Urinary bladder (tissue), 4 donors: ENCODE measurements around the gene RGCC. TPM values are rescaled to one million over a fixed set of nuclear protein-coding genes. Genes with fewer than 3 reads are reported as not detected.

Source experiments
- DNase-seq: peaks from one replicate; pipeline ENCODE4 v3.0.0-alpha.2; 2015; ENCODE audit errors: extremely low spot score
- H3K27ac ChIP-seq: one replicate; pipeline ENCODE4 v1.5.1; 2013; ENCODE audit warnings: low read depth, mild to moderate bottlenecking, moderate library complexity
- H3K36me3 ChIP-seq: one replicate; pipeline ENCODE4 v1.6.1; 2013; ENCODE audit warnings: mild to moderate bottlenecking, moderate library complexity; ENCODE audit not compliant: insufficient read depth
- H3K4me1 ChIP-seq: one replicate; pipeline ENCODE4 v1.6.1; 2013; ENCODE audit warnings: mild to moderate bottlenecking, moderate library complexity; ENCODE audit not compliant: insufficient read depth
- H3K4me3 ChIP-seq: one replicate; pipeline ENCODE4 v1.5.1; 2013; ENCODE audit warnings: low read depth, low read length
- WGBS: extraction: QIAGEN DNeasy Blood & Tissue Kit; methylation state at CpG from one replicate; pipeline ENCODE4 v1.1.7; 2013; 5-methylcytosine and 5-hydroxymethylcytosine counted together
- polyA plus RNA-seq: library from polyadenylated mRNA; stranded (reverse); fragments of 200-250 nt; gene quantifications from one replicate; pipeline ENCODE4 v1.2.3, GENCODE V29; 2013
- total RNA-seq: library from RNA; depleted of rRNA; stranded (reverse); fragments of >200 nt; gene quantifications from one replicate; pipeline ENCODE4 v1.2.3, GENCODE V29; 2014
- donor health status: healthy with polysubstance abuse.
- donor health status: healthy.

Gene RGCC
- total and polyA plus RNA-seq, 2 donors, result 21.1 to 50.2 TPM

DNA sequence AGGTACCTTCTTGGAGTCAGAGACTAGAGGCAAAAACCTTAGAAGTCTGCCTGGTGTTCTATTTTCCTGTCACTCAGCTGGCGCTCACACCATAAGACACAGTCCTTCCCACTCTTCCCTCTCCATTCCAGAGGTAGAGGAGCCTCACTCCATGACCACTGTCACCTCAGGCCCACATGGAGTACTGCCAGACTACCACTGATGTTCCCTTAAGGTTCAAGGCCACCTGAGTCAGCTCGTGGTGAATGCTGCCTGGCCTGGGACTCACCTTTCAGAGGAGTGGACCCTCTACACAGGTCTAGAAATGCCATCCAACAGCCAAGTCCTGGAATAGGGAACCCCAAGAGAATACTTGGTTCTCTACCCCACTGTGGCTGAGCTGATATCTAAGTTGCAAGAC is 29.9 kb downstream of the RGCC start:
- Histone ChIP-seq H3K36me3 (no peaks in the 10 kb centered on the region), H3K4me3 (no peak overlapping the region), H3K27ac (no peak overlapping the region), H3K4me1 (no peaks in the 10 kb centered on the region)
- 85% methylated on average over 2 of the region's 2 CpGs for WGBS
- DNase-seq, result no peak

GRCh38 chr13:41488124-41488523 is 30.8 kb downstream of the RGCC start:
- Histone ChIP-seq H3K36me3 (no peaks in the 10 kb centered on the region), H3K4me3 (no peak overlapping the region), H3K27ac (no peak overlapping the region), H3K4me1 (no peaks in the 10 kb centered on the region)
- 91% methylated on average over 2 of the region's 2 CpGs for WGBS
- no peak for DNase-seq

- no peak overlapping the region for H3K27ac ChIP-seq
- no peak overlapping the region for H3K4me3 ChIP-seq
- H3K4me1 ChIP-seq, result no peaks in the 10 kb centered on the region
- 82% methylated on average over 3 of the region's 3 CpGs for WGBS
- no peak for DNase-seq
- H3K36me3 ChIP-seq, result no peaks in the 10 kb centered on the region
Measured at GRCh38 chr13:41490371-41491015, 33.1 kb downstream of the RGCC start.

DNA sequence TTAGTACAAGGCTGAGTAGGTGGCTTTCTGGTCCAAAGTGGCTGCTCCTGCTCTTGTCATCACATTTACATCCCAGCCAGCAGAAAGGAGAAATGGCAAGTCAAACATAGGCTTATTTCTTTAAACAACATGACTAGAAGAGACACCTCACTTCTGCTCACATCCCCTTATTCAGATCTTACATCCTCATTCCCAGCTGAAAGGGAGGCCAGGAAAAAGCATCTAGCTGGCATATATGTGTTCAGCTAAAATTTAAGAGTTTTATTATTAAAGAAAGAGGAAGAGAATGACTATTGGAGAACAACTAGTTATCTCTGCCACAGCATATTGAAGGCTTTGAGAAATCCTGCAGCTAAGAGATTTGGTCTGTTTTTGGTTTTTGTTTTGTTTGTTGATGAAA is 34.1 kb downstream of the RGCC start:
- Histone ChIP-seq H3K4me1 (no peaks in the 10 kb centered on the region), H3K4me3 (no peak overlapping the region), H3K27ac (no peak overlapping the region), H3K36me3 (no peaks in the 10 kb centered on the region)
- no peak for DNase-seq

DNA sequence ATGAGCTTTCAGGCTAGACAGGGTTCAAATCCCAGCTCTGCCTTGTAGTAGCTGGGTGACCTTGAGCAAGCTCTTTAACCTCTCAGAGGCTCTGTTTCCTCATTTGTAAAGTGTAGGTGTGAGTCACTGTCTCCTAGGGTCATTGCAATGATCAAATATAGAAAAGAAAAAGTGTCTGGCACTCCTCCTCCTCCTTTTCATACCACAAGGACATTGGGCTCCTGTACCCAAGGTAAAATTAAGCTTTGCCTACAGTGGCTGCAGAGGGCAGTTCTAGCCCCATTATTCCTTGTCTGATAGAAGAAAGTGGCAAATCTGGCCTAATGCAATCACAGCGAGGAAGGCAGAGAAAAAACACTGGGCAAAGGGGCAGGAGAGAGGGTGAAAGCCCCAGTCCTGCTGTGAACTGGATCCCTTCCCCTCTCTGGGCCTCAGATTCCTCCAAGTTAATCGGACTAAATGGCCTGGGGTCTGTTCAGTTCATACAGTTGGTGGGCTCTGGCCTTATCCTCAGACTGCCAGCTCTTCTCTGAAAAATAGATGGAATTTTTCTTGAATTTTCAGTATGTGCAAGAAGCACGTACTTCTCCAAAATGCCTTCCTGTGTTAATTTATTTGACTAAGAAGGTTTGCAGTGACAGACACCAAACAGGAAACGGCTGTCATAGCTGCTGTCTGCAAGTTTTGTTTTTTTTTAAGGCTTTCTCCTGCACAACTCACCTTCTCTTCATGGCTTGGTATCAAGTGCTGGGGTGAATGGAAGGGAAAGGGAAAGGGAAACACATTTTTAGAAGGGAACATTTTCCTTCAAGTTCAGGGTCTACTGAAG is 35.3 kb downstream of the RGCC start:
- WGBS, result 76% methylated on average over 4 of the region's 4 CpGs
- Histone ChIP-seq H3K36me3 (no peaks in the 10 kb centered on the region), H3K4me3 (no peak overlapping the region), H3K4me1 (no peaks in the 10 kb centered on the region), H3K27ac (peak overlapping the region; percentile 55)
- DNase-seq, result no peak

DNA sequence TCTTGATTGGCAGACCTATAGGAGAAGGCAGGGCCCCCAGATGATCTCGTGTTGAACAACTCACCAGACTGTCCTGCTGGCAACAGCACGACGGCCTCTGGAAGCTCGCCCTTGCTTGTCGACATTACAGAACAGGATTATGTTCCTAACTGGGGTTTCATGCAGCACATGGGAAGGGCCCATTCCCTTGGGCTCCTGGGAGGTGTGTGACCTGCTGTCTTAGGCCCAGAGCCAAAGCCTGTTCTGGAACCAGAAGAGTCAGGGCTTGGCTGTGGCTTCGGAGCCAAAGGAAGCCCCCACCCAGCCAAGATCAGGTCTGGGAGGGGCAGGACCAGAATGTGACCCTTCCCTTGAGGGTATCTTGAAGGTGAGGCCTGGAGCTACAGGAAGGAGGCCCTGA is 36.9 kb downstream of the RGCC start:
- Histone ChIP-seq H3K36me3 (no peaks in the 10 kb centered on the region), H3K4me3 (no peak overlapping the region), H3K4me1 (no peaks in the 10 kb centered on the region), H3K27ac (no peak overlapping the region)
- 69% methylated on average over 6 of the region's 6 CpGs for WGBS
- no peak for DNase-seq

DNA sequence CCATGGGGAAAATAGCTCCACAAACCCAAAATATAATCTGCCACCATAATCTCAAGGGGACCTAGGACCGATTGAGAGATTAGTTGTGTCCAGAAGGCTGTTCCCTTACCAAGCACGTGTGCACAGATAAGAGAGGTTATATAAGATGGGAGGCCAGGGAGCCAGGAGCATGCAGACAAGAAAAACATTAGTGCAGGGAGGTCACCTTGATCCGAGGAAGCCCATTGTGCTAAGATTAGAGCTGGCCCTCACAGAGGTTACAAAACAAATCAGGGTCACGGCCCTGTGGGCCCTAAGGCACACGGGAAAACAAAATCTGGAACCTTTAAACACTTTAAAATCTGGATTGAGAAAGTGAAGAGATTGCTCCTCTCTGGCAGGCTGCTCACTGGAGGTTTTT is 37.7 kb downstream of the RGCC start:
- H3K4me3 ChIP-seq, result no peak overlapping the region
- H3K4me1 ChIP-seq, result no peaks in the 10 kb centered on the region
- H3K27ac ChIP-seq, result no peak overlapping the region
- no peak for DNase-seq
- WGBS, result 26% methylated on average over 5 of the region's 5 CpGs
- H3K36me3 ChIP-seq, result no peaks in the 10 kb centered on the region

DNA sequence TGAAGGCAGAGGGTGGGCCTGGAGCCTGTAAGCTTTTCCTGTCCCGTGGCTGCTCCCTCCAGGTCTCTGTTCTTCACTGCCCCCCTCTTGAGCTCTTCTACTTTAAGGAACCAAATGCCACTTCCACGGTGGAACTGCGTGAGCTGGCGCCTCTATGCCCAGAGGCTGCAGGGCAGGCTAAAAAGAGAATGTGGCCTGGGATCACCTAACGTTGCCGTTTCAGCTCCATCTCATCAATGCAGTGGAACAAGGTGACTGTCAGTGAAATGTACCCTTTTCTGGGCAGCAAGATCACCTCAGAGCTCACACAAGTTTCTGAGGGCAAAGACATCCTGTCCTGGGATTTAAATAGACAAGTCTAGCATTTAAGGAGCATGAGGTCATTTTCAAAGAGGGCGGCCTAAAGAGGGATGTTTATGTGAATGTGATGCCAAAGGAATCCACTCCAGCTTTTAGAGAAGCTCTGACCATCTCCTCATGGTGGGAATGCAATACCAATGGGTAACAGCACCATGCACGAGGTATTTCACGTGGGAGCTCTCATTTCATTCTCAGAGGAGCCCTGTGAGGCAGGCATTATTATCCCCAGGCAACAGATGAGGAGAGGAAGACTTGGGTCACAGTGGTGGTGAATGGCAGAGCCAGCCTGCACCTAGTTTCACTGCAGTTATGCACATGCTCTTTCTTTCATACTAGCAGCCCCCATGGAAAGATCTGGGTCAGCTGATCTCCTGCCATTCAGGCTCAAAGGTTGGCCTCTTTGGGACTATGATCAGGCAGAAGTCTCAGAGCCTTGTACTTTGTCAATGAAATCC is 39.3 kb downstream of the RGCC start:
- WGBS, result 64% methylated on average over 9 of the region's 9 CpGs

DNA sequence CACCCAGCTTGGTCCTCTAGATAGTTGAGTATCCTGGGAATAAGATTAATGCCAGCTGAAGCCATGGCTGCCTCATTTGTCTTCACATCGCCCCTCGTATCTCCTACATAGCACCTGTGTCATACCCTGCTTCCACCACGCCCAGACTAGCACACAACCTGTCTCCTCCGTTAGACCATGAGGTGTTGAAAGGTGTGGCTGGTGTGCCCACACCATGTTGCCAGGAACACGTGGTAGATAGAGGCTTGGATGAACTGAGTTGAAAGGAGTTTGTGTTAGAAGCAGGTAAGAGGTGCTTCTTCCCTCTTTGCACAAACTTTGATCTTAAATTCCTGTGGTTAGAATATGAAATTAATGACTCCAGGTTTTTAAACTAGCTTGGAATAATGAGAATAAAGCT is 40.1 kb downstream of the RGCC start:
- DNase-seq, result no peak
- Histone ChIP-seq H3K4me3 (no peak overlapping the region), H3K4me1 (no peaks in the 10 kb centered on the region), H3K36me3 (no peaks in the 10 kb centered on the region), H3K27ac (no peak overlapping the region)
- WGBS, result 95% methylated on average over 5 of the region's 5 CpGs

More for the DNA sequence above, 39.3 kb downstream of the RGCC start:
- Histone ChIP-seq H3K4me3 (no peak overlapping the region), H3K27ac (no peak overlapping the region), H3K4me1 (no peaks in the 10 kb centered on the region), H3K36me3 (no peaks in the 10 kb centered on the region)
- no peak for DNase-seq

GRCh38 chr13:41499452-41499851 is 42.1 kb downstream of the RGCC start:
- Histone ChIP-seq H3K27ac (no peak overlapping the region), H3K36me3 (no peaks in the 10 kb centered on the region), H3K4me3 (no peak overlapping the region), H3K4me1 (no peaks in the 10 kb centered on the region)
- WGBS, result 93% methylated on average over 5 of the region's 5 CpGs
- no peak for DNase-seq

GRCh38 chr13:41500511-41500910 is 43.2 kb downstream of the RGCC start:
- Histone ChIP-seq H3K4me3 (no peak overlapping the region), H3K36me3 (no peaks in the 10 kb centered on the region), H3K27ac (no peak overlapping the region), H3K4me1 (no peaks in the 10 kb centered on the region)
- 87% methylated on average over 5 of the region's 5 CpGs for WGBS
- no peak for DNase-seq

DNA sequence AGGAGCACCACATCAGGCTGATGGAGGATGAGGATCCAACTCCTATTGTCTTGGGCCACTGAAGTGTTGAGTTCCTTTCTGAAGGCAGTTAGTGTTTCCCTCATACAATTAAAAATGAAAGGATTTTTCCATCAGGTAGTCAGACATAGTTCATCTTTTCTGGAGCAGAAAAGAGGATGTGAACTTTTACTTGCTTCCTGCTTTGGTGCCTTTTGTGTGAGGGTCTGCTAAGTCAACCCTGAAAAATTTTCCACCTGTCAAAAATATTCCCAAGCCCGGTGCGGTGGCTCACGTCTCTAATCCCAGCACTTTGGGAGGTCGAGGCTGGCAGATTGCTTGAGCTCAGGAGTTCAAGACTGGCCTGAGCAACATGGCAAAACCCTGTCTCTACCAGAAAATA is 43.9 kb downstream of the RGCC start:
- no peak for DNase-seq
- Histone ChIP-seq H3K27ac (no peak overlapping the region), H3K4me1 (no peaks in the 10 kb centered on the region), H3K36me3 (no peaks in the 10 kb centered on the region), H3K4me3 (no peak overlapping the region)
- WGBS, result 81% methylated on average over 4 of the region's 4 CpGs

DNA sequence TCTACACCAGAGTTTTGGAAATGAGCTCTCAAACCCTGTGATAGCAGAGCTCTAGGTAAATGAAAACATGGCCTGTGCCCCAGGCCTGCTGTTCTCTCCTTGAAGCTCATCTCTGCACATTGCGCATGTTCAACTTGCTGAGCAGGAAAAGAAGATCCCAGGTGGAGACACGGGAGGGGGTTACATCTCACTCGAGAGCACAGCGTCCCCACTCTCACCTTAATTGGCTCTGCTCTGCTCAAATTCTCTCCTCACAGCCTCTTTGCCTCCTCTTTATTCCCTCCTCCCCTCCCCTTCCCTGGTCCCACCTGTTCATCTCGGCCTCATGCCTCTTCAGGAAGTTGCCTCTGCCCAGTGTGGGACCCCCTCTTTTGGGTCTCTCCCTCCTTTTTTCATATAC is 44.7 kb downstream of the RGCC start:
- H3K4me1 ChIP-seq, result no peaks in the 10 kb centered on the region
- no peak overlapping the region for H3K4me3 ChIP-seq
- H3K36me3 ChIP-seq, result no peaks in the 10 kb centered on the region
- WGBS, result 86% methylated on average over 5 of the region's 5 CpGs
- DNase-seq, result no peak
- H3K27ac ChIP-seq, result no peak overlapping the region

DNA sequence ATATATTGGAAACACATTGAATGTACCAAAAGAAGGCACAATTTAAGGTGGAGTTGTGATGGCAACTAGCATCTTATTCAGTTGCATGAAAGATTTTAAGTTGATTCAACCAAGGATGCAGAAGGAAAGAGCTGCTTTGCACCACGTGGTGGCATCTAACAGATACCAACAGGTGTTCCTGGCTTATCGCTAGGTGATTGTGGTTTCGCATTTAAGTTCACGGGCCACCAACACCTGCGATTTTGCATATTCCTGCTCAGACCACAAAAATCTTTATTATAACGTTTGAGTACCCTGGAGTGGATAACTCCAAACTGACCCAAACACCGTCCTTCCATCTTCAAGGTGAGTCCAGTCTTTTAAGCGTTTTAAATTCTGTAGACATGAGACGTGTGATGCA is 45.3 kb downstream of the RGCC start:
- 90% methylated on average over 9 of the region's 9 CpGs for WGBS

More for the DNA sequence above, 45.3 kb downstream of the RGCC start:
- no peak for DNase-seq
- Histone ChIP-seq H3K4me1 (no peaks in the 10 kb centered on the region), H3K4me3 (no peak overlapping the region), H3K27ac (no peak overlapping the region), H3K36me3 (no peaks in the 10 kb centered on the region)
